Erythroblast (primary cell): Measurements from ENCODE around the gene ASB2.

Source experiments
- GATA1 ChIP-seq: IDR thresholded peaks from 2 replicates; pipeline ENCODE4 v1.6.1; 2011; ENCODE audit warnings: low read depth, mild to moderate bottlenecking, control low read depth, low read length, moderate library complexity
- POLR2A ChIP-seq: IDR thresholded peaks from 2 replicates; pipeline ENCODE4 v1.6.1; 2011; ENCODE audit warnings: mild to moderate bottlenecking, low read length

- TF ChIP-seq POLR2A (no peak), GATA1 (no peak)
Measured at GRCh38 chr14:93999573-93999972, 23.2 kb upstream of the ASB2 start.
